ENCODE data around the gene PMFBP1. TPM values are rescaled to one million over a fixed set of nuclear protein-coding genes. Genes with fewer than 3 reads are reported as not detected.

PMFBP1 gene
- polyA plus RNA-seq, 1 donor (not counting 4 experiments of a cell fraction or from before 2014, with no cell fraction given), result 0.92 TPM

DNA sequence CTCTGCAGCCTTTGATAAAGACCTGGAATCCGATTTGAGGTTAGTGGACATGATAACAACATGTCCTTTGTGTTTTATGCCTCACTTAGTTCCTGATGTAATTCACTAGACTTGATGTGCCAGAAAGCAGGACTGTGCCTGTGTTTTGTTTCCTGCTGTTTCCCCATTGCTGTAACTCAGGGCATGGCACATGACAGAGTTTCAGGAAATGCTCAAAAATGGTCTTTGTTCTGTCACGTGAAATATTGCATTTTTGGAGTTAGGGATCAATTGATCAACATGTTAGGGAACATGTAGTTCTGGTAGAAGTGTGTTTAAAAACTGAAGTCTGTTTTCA, 45.6 kb downstream of the PMFBP1 start:
- Histone ChIP-seq H3K79me2 (ENCODE audit: control insufficient read depth, insufficient read depth, low read length) (no peaks in the 10 kb centered on the region), H3K27ac (ENCODE audit: control insufficient read depth, insufficient read depth, low read length) (no peak overlapping the region), H3K4me1 (ENCODE audit: control insufficient read depth, extremely low read depth, insufficient read depth, low read length) (no peaks in the 10 kb centered on the region), H3K9ac (ENCODE audit: control insufficient read depth, extremely low read depth, insufficient read depth, low read length) (no peak overlapping the region), H4K20me1 (ENCODE audit: control insufficient read depth, extremely low read depth, insufficient read depth, low read length) (no peaks in the 10 kb centered on the region), H2AFZ (ENCODE audit: control insufficient read depth, low read length) (no peak overlapping the region), H3K9me1 (ENCODE audit: control insufficient read depth, extremely low read depth, insufficient read depth, low read length) (no peaks in the 10 kb centered on the region), H3K36me3 (ENCODE audit: control insufficient read depth in 2 of 2, extremely low read depth in 1 of 2, insufficient read depth in 2 of 2, low read length in 2 of 2) (no peaks in the 10 kb centered on the region), H3K4me3 (ENCODE audit: control insufficient read depth in 2 of 3, extremely low read depth in 1 of 3, insufficient read depth in 2 of 3, low read depth in 1 of 3, low read length in 3 of 3) (no peak overlapping the region), H3K4me2 (ENCODE audit: control insufficient read depth, extremely low read depth, insufficient read depth, low read depth, low read length) (no peak overlapping the region), H3K27me3 (ENCODE audit: control insufficient read depth, extremely low read depth, insufficient read depth, low read length) (no peaks in the 10 kb centered on the region), H3K9me3 (ENCODE audit: control insufficient read depth, low read depth, low read length) (no peaks in the 10 kb centered on the region)
- dilution Hi-C loops (cut with MboI; ENCODE audit: extremely low pct_ligation_motif_present, low sequenced_read_pairs), result no loop called here
- no peak for DNase-seq (ENCODE audit: low read depth, low spot score)
- peak; percentile 5 for FAIRE-seq
- TF ChIP-seq, protein P1, sequence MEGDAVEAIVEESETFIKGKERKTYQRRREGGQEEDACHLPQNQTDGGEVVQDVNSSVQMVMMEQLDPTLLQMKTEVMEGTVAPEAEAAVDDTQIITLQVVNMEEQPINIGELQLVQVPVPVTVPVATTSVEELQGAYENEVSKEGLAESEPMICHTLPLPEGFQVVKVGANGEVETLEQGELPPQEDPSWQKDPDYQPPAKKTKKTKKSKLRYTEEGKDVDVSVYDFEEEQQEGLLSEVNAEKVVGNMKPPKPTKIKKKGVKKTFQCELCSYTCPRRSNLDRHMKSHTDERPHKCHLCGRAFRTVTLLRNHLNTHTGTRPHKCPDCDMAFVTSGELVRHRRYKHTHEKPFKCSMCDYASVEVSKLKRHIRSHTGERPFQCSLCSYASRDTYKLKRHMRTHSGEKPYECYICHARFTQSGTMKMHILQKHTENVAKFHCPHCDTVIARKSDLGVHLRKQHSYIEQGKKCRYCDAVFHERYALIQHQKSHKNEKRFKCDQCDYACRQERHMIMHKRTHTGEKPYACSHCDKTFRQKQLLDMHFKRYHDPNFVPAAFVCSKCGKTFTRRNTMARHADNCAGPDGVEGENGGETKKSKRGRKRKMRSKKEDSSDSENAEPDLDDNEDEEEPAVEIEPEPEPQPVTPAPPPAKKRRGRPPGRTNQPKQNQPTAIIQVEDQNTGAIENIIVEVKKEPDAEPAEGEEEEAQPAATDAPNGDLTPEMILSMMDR (optimal IDR thresholded peaks at IDR 0.05 in 1 of 3, IDR thresholded peaks at IDR 0.05 in 1 of 3, conservative IDR thresholded peaks at IDR 0.05 in 1 of 3; ENCODE audit: extremely low read depth in 1 of 3, insufficient read depth in 2 of 3, low read length in 3 of 3), result no peak
- no peak for TF ChIP-seq EZH2 (IDR thresholded peaks at IDR 0.05; ENCODE audit: low read length)

GRCh38 chr16:72125635-72126428, 46.1 kb downstream of the PMFBP1 start:
- Histone ChIP-seq H4K20me1 (ENCODE audit: control insufficient read depth, extremely low read depth, insufficient read depth, low read length) (no peaks in the 10 kb centered on the region), H2AFZ (ENCODE audit: control insufficient read depth, low read length) (no peak overlapping the region), H3K4me3 (ENCODE audit: control insufficient read depth in 2 of 3, extremely low read depth in 1 of 3, insufficient read depth in 2 of 3, low read depth in 1 of 3, low read length in 3 of 3) (no peak overlapping the region), H3K27ac (ENCODE audit: control insufficient read depth, insufficient read depth, low read length) (no peak overlapping the region), H3K9me3 (ENCODE audit: control insufficient read depth, low read depth, low read length) (no peaks in the 10 kb centered on the region), H3K9ac (ENCODE audit: control insufficient read depth, extremely low read depth, insufficient read depth, low read length) (no peak overlapping the region), H3K9me1 (ENCODE audit: control insufficient read depth, extremely low read depth, insufficient read depth, low read length) (no peaks in the 10 kb centered on the region), H3K4me1 (ENCODE audit: control insufficient read depth, extremely low read depth, insufficient read depth, low read length) (no peaks in the 10 kb centered on the region), H3K27me3 (ENCODE audit: control insufficient read depth, extremely low read depth, insufficient read depth, low read length) (no peaks in the 10 kb centered on the region), H3K79me2 (ENCODE audit: control insufficient read depth, insufficient read depth, low read length) (no peaks in the 10 kb centered on the region), H3K4me2 (ENCODE audit: control insufficient read depth, extremely low read depth, insufficient read depth, low read depth, low read length) (no peak overlapping the region), H3K36me3 (ENCODE audit: control insufficient read depth in 2 of 2, extremely low read depth in 1 of 2, insufficient read depth in 2 of 2, low read length in 2 of 2) (no peaks in the 10 kb centered on the region)
- dilution Hi-C loops (cut with MboI; ENCODE audit: extremely low pct_ligation_motif_present, low sequenced_read_pairs), result no loop called here
- no peak for DNase-seq (ENCODE audit: low read depth, low spot score)
- TF ChIP-seq EZH2 (IDR thresholded peaks at IDR 0.05; ENCODE audit: low read length), result no peak
- TF ChIP-seq, protein P1 (optimal IDR thresholded peaks at IDR 0.05 in 1 of 3, IDR thresholded peaks at IDR 0.05 in 1 of 3, conservative IDR thresholded peaks at IDR 0.05 in 1 of 3; ENCODE audit: extremely low read depth in 1 of 3, insufficient read depth in 2 of 3, low read length in 3 of 3), result no peak
- no peak for FAIRE-seq

All from keratinocyte (primary cell).